Ovary (tissue), 9 donors: ENCODE data around the gene TMEM115. TPM values are rescaled to one million over a fixed set of nuclear protein-coding genes. Genes with fewer than 3 reads are reported as not detected.
A peak's percentile ranks its signal among the peaks of the same experiment; 100 is the strongest.

Source experiments
- DNase-seq, 5 donors: peaks; one replicate each; pipeline ENCODE4 v3.0.0-alpha.2; 2019 to 2020
- H3K27ac ChIP-seq, 2 donors: fragments of 200-600 bp; one replicate each; pipeline versions ENCODE4 v1.5.1 to v1.8.0; 2019 to 2022
- H3K27me3 ChIP-seq: fragments of 200-600 bp; one replicate; pipeline ENCODE4 v1.8.0; 2022
- H3K36me3 ChIP-seq: fragments of 200-600 bp; sonication (generic); one replicate; pipeline ENCODE4 v1.5.1; 2019
- H3K4me1 ChIP-seq: one replicate; pipeline ENCODE4 v1.8.1; 2013; ENCODE audit warnings: mild to moderate bottlenecking, moderate library complexity; ENCODE audit not compliant: insufficient read depth
- H3K4me3 ChIP-seq: fragments of 200-600 bp; sonication (generic); one replicate; pipeline ENCODE4 v1.5.1; 2017
- H3K9me3 ChIP-seq, 2 donors: fragments of 200-600 bp in 1 of 2; sonication (generic) in 1 of 2; one replicate each; pipeline versions ENCODE4 v1.5.1 to v1.8.1; 2013 to 2019; ENCODE audit warnings: mild to moderate bottlenecking in 1 of 2, moderate library complexity in 1 of 2
- EP300 ChIP-seq: sonication (generic); formaldehyde crosslinking; IDR thresholded peaks from one replicate; pipeline ENCODE4 v1.6.1; 2017; ENCODE audit warnings: antibody characterized with exemption
- POLR2A ChIP-seq: fragments of 450-650 bp; IDR thresholded peaks from one replicate; pipeline ENCODE4 v1.6.1; 2017; ENCODE audit warnings: antibody characterized with exemption, mild to moderate bottlenecking, moderate library complexity
- WGBS, 3 donors: extraction: QIAGEN DNeasy Blood & Tissue Kit in 1 of 3; methylation state at CpG; one replicate each; pipeline versions ENCODE4 v1.1.5 to v1.1.7; 2013 to 2017; 5-methylcytosine and 5-hydroxymethylcytosine counted together
- intact Hi-C, 4 donors: fragments of 100-400 bp; cut with DNase I; formaldehyde crosslinking; loops; one replicate each; pipeline versions ENCODE4 v1.11.0 to v1.15.1; 2022 to 2023
- polyA plus RNA-seq, 2 donors: library from polyadenylated mRNA; stranded (reverse); fragments of 200-250 nt in 1 of 2; fragments of 350-450 nt in 1 of 2; fragmentation: Illumina TruSeq in 1 of 2; extraction: RNeasy Lipid Tissue Mini Kit (QIAGEN cat#74804) in 1 of 2; gene quantifications; one replicate each; pipeline ENCODE4 v1.2.3, GENCODE V29; 2013 to 2014
- total RNA-seq, 7 donors: library from RNA; depleted of rRNA in 2 of 7; stranded (reverse); fragments of >200 nt in 2 of 7; fragmentation: NEBNext Ultra II Directional in 3 of 7; extraction: Animal tissue kit (Norgen Biotek cat#: 25700) in 3 of 7; gene quantifications; one replicate each; pipeline versions ENCODE4 v1.1.0 to v1.2.4, GENCODE V29; 2016 to 2023
- TF ChIP-seq, protein P1 (sequence below), 3 donors: fragments of 450-650 bp in 2 of 3; fragments of 200-600 bp in 1 of 3; IDR thresholded peaks; one replicate each; pipeline versions ENCODE4 v1.5.1 to v1.8.0; 2016 to 2022; ENCODE audit warnings: antibody characterized with exemption in 3 of 3, mild to moderate bottlenecking in 1 of 3
- donor health status: DM: no; HTN: no; CAD: no; lungs with moderate emphysema.
- donor health status: DM: no; HTN: no; CAD: no.
- donor health status: Bipolar disorder and iron deficiency.
- donor health status: DM: yes; HTN: yes; CAD: no.
- donor health status: DM: no; HTN: no; CAD: no.
- donor health status: DM: yes; HTN: yes; CAD: no.

TMEM115 gene
- total and polyA plus RNA-seq, 9 donors: 8.5 to 58.4 (median 36.9) TPM

- no peak for TF ChIP-seq POLR2A
- no peak for TF ChIP-seq EP300
- TF ChIP-seq, protein P1, sequence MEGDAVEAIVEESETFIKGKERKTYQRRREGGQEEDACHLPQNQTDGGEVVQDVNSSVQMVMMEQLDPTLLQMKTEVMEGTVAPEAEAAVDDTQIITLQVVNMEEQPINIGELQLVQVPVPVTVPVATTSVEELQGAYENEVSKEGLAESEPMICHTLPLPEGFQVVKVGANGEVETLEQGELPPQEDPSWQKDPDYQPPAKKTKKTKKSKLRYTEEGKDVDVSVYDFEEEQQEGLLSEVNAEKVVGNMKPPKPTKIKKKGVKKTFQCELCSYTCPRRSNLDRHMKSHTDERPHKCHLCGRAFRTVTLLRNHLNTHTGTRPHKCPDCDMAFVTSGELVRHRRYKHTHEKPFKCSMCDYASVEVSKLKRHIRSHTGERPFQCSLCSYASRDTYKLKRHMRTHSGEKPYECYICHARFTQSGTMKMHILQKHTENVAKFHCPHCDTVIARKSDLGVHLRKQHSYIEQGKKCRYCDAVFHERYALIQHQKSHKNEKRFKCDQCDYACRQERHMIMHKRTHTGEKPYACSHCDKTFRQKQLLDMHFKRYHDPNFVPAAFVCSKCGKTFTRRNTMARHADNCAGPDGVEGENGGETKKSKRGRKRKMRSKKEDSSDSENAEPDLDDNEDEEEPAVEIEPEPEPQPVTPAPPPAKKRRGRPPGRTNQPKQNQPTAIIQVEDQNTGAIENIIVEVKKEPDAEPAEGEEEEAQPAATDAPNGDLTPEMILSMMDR (IDR thresholded peaks at IDR 0.05): no peak
- Histone ChIP-seq H3K27me3 (no peaks in the 10 kb centered on the region), H3K4me3 (peak overlapping the region; percentile 65), H3K4me1 (peaks cover 22% of the 10 kb centered on the region), H3K9me3 (no peaks in the 10 kb centered on the region), H3K27ac (peak overlapping the region; percentile 71 to 95), H3K36me3 (no peaks in the 10 kb centered on the region)
- 0 to 1% (median 1%) methylated on average over 21 to 44 of the region's 45 CpGs for WGBS, 3 donors
- intact Hi-C loops: loop anchor here in 2 of 4 donors (2.0 to 10.0 kb wide), 2 partner anchors 18 to 56 kb away; partner anchors contain the start of genes HYAL1 (in 1 of the 2) and SEMA3B (in 1 of the 2)
- peak; percentile 81 to 89 (median 85) for DNase-seq
Measured at GRCh38 chr3:50320853-50321335, 38.4 kb downstream of the TMEM115 start.

GRCh38 chr3:50319894-50320625, 39.3 kb downstream of the TMEM115 start:
- H3K36me3 ChIP-seq: no peaks in the 10 kb centered on the region
- intact Hi-C loops: loop anchor here in 2 of 4 donors (2.0 to 10.0 kb wide), 2 partner anchors 17 to 55 kb away; partner anchors contain the start of genes HYAL1 (in 1 of the 2) and SEMA3B (in 1 of the 2)
- H3K9me3 ChIP-seq: no peaks in the 10 kb centered on the region
- H3K27me3 ChIP-seq: no peaks in the 10 kb centered on the region
- peaks cover 22% of the 10 kb centered on the region for H3K4me1 ChIP-seq
- H3K4me3 ChIP-seq: peak overlapping the region; percentile 65
- TF ChIP-seq POLR2A: no peak
- no peak for TF ChIP-seq EP300
- TF ChIP-seq, protein P1 (IDR thresholded peaks at IDR 0.05): no peak
- no peak overlapping the region for H3K27ac ChIP-seq
- 75 to 80% (median 76%) methylated on average over 28 to 29 of the region's 29 CpGs for WGBS, 3 donors
- peak in 2 of 5 donors; percentile 51 for DNase-seq

- DNase-seq: peak in 1 of 5 donors; percentile 47
- WGBS, 3 donors: 83 to 89% (median 89%) methylated on average over 16 of the region's 16 CpGs
- Histone ChIP-seq H3K27me3 (no peaks in the 10 kb centered on the region), H3K36me3 (no peaks in the 10 kb centered on the region), H3K4me3 (no peak overlapping the region), H3K27ac (no peak overlapping the region), H3K4me1 (peaks cover 22% of the 10 kb centered on the region), H3K9me3 (no peaks in the 10 kb centered on the region)
- intact Hi-C loops: no loop called here
- TF ChIP-seq POLR2A (no peak), EP300 (no peak)
- TF ChIP-seq, protein P1 (IDR thresholded peaks at IDR 0.05): no peak
Measured at GRCh38 chr3:50319181-50319893, 40.0 kb downstream of the TMEM115 start.

GRCh38 chr3:50318615-50319014, 40.7 kb downstream of the TMEM115 start:
- TF ChIP-seq POLR2A: no peak
- TF ChIP-seq EP300: no peak
- TF ChIP-seq, protein P1 (IDR thresholded peaks at IDR 0.05): no peak
- no peaks in the 10 kb centered on the region for H3K36me3 ChIP-seq
- H3K4me1 ChIP-seq: peaks cover 22% of the 10 kb centered on the region

More at GRCh38 chr3:50318615-50319014, 40.7 kb downstream of the TMEM115 start:
- WGBS, 3 donors: 73 to 82% (median 78%) methylated on average over 10 of the region's 10 CpGs
- no peak for DNase-seq
- Histone ChIP-seq H3K9me3 (no peaks in the 10 kb centered on the region), H3K4me3 (no peak overlapping the region), H3K27me3 (no peaks in the 10 kb centered on the region), H3K27ac (no peak overlapping the region)
- intact Hi-C loops: no loop called here
